AG04449 (cell line): ENCODE data around the gene TYMP.

Source experiments
- CTCF ChIA-PET: fragments of 350-600 bp; formaldehyde crosslinking; extraction: SDS; loops from one replicate; lab custom pipeline; 2021; ENCODE audit warnings: antibody characterized with exemption; lab: Yijun Ruan, JAX
- POLR2A ChIA-PET: fragments of 400-600, 350-600 bp; formaldehyde crosslinking; extraction: SDS; loops from one replicate; lab custom pipeline; 2020; ENCODE audit warnings: antibody characterized with exemption, inconsistent platforms; lab: Yijun Ruan, JAX
- DNase-seq: peaks from one replicate; pipeline ENCODE4 v3.0.0-alpha.2; 2010; ENCODE audit warnings: low read depth, low spot score
- H3K4me3 ChIP-seq: 2 replicates; pipeline ENCODE4 v1.5.1; 2011; ENCODE audit warnings: low read depth, mild to moderate bottlenecking, control low read depth, low read length
- CTCF ChIP-seq: IDR thresholded peaks from one replicate; pipeline ENCODE4 v1.5.1; 2011; ENCODE audit warnings: mild to moderate bottlenecking, moderate library complexity, low read length, control low read depth, inconsistent platforms; ENCODE audit not compliant: insufficient read depth; ENCODE audit errors: missing control alignments

Gene TYMP

GRCh38 chr22:50487290-50488005 lies 42.4 kb downstream of the TYMP start:
- no peak for TF ChIP-seq CTCF
- DNase-seq, result no peak
- ChIA-PET POLR2A (interaction anchor here (0.5 to 1.2 kb wide), 4 partner anchors 20 to 216 kb away, joined by 3 to 4 read pairs (median 3); partner anchors contain the start of genes LMF2 and SCO2), CTCF (interaction anchor here (3.8 kb wide), 1 partner anchor 10 kb away, joined by 24 read pairs; no protein-coding TSS in a partner anchor)
- no peak overlapping the region for H3K4me3 ChIP-seq

GRCh38 chr22:50486561-50487289 lies 43.1 kb downstream of the TYMP start, which contains the start of gene MIOX:
Gene MIOX, plus strand, starts transcription at chr22:50486859. Its CDS starts 39 bp downstream, at chr22:50486898.
- TF ChIP-seq CTCF, result no peak
- POLR2A ChIA-PET, result interaction anchor here (0.5 to 1.2 kb wide), 4 partner anchors 21 to 215 kb away, joined by 3 to 4 read pairs (median 3); partner anchors contain the start of genes LMF2 and SCO2
- DNase-seq, result no peak
- CTCF ChIA-PET, result interaction anchor here (3.8 kb wide), 1 partner anchor 11 kb away, joined by 24 read pairs; no protein-coding TSS in a partner anchor
- no peak within 1 kb of the TSS for H3K4me3 ChIP-seq

GRCh38 chr22:50485221-50486131 lies 44.3 kb downstream of the TYMP start:
- POLR2A ChIA-PET, result interaction anchor here (0.6 kb wide), 1 partner anchor 214 kb away, joined by 3 read pairs; no protein-coding TSS in a partner anchor
- no peak for TF ChIP-seq CTCF

GRCh38 chr22:50483977-50484853 lies 45.6 kb downstream of the TYMP start:
- TF ChIP-seq CTCF, result no peak
- CTCF ChIA-PET, result interaction anchor here (1.0 to 3.8 kb wide), 2 partner anchors 13 to 21 kb away, joined by 3 to 24 read pairs; no protein-coding TSS in a partner anchor
- H3K4me3 ChIP-seq, result no peak overlapping the region
- no peak for DNase-seq
- POLR2A ChIA-PET, result no interaction called here

More at GRCh38 chr22:50485221-50486131, 44.3 kb downstream of the TYMP start:
- DNase-seq, result no peak
- CTCF ChIA-PET, result interaction anchor here (3.8 kb wide), 1 partner anchor 12 kb away, joined by 24 read pairs; no protein-coding TSS in a partner anchor
- H3K4me3 ChIP-seq, result no peak overlapping the region

- ChIA-PET POLR2A (no interaction called here), CTCF (interaction anchor here (1.0 to 1.2 kb wide), 2 partner anchors 22 to 142 kb away, joined by 3 read pairs; no protein-coding TSS in a partner anchor)
- H3K4me3 ChIP-seq, result no peak overlapping the region
- no peak for DNase-seq
- TF ChIP-seq CTCF, result no peak
These were observed 46.3 kb downstream of the TYMP start for GRCh38 chr22:50483556-50483955.
